SH-SY5Y (cell line): ENCODE measurements around the gene AMBN.

ENCODE experiments used
- GATA2 ChIP-seq: IDR thresholded peaks from 2 replicates; pipeline ENCODE4 v1.6.1; 2011; ENCODE audit warnings: mild to moderate bottlenecking, low read depth, low read length
- GATA3 ChIP-seq: IDR thresholded peaks from 2 replicates; pipeline ENCODE4 v1.6.1; 2011; ENCODE audit warnings: low read depth, mild to moderate bottlenecking, low read length, moderate library complexity

DNA sequence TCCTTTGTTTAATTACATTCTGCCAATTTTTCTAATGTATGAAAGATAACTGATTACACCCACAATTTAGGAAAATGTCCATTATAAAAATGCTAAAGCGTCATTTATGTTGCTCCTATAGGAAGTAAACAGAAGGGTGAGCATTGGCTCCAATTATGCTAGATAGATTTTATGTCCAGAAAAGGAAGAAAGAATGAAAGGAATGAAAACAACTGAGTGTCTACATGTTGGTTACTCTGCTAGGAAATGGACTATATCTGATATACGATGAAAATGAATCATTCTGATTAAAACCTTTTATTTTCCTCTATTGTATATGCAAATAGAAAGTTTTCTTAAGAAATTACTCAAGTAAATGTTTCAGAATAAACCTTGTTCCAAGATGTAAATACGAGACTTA, 38.1 kb downstream of the AMBN start:
- TF ChIP-seq GATA2 (no peak), GATA3 (no peak)
